ENCODE results near the gene MAD1L1.

The MAD1L1 gene

DNA sequence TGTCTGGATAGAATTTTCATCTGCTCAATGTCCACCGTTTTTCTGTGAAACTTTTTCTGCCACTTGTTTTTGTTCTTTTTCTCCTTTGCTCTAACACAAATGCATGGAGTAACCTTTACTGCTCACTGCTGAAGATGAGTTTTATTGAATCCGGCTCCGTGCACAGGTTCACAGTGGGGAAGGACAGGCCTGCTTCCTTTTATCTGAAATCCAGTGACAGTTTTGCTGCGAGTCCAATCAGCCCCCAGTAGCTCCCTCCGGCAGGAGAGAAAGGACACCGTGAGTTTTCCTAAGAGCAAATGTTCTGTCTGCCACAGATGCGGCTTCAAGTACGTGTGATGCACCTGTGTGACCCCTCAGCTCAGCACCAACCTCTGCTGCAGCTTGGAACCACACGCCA lies 246.8 kb downstream of the MAD1L1 start:
- no peaks in the 10 kb centered on the region for H3K36me3 ChIP-seq (ENCODE audit: insufficient read depth)
- TF ChIP-seq, protein P1, sequence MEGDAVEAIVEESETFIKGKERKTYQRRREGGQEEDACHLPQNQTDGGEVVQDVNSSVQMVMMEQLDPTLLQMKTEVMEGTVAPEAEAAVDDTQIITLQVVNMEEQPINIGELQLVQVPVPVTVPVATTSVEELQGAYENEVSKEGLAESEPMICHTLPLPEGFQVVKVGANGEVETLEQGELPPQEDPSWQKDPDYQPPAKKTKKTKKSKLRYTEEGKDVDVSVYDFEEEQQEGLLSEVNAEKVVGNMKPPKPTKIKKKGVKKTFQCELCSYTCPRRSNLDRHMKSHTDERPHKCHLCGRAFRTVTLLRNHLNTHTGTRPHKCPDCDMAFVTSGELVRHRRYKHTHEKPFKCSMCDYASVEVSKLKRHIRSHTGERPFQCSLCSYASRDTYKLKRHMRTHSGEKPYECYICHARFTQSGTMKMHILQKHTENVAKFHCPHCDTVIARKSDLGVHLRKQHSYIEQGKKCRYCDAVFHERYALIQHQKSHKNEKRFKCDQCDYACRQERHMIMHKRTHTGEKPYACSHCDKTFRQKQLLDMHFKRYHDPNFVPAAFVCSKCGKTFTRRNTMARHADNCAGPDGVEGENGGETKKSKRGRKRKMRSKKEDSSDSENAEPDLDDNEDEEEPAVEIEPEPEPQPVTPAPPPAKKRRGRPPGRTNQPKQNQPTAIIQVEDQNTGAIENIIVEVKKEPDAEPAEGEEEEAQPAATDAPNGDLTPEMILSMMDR (conservative IDR thresholded peaks at IDR 0.05; ENCODE audit: low read depth, low read length), result no peak
- H2AFZ ChIP-seq (ENCODE audit: low read depth), result no peak overlapping the region
- no peak overlapping the region for H3K4me3 ChIP-seq (IDR thresholded peaks at IDR 0.05; ENCODE audit: insufficient read depth, low read depth, low read length)
- H3K27me3 ChIP-seq (ENCODE audit: insufficient read depth, low read depth), result no peaks in the 10 kb centered on the region
- no peak overlapping the region for H3K27ac ChIP-seq
- H3K4me1 ChIP-seq (ENCODE audit: low read depth, poor library complexity, severe bottlenecking), result no peaks in the 10 kb centered on the region
- no peak overlapping the region for H3K4me2 ChIP-seq
- H4K20me1 ChIP-seq (ENCODE audit: insufficient read depth), result no peaks in the 10 kb centered on the region
- no peak overlapping the region for H3K9ac ChIP-seq
- H3K79me2 ChIP-seq (ENCODE audit: insufficient read depth, low read depth), result no peaks in the 10 kb centered on the region

DNA sequence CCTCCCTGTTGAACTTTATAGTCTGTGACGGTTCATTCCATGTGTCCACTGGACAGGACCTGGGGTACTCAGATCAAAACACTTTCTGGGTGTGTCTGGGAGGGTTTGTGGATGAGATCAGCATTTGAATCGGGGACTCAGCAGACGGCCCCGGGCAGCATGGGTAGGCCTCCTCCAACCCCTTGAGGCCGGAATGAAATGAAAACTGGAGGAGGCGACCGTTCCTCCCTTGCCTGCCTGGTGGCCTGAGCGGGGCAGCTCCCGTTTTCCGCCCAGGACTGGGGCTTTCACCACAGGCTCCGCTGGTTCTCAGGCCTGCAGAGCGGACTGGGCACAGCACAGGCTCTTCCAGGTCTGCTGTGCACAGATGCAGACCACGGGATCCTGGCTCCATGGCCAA lies 247.7 kb downstream of the MAD1L1 start:
- TF ChIP-seq, protein P1 (conservative IDR thresholded peaks at IDR 0.05; ENCODE audit: low read depth, low read length), result no peak
- no peaks in the 10 kb centered on the region for H3K36me3 ChIP-seq (ENCODE audit: insufficient read depth)
- H2AFZ ChIP-seq (ENCODE audit: low read depth), result no peak overlapping the region
- no peak overlapping the region for H3K9ac ChIP-seq
- no peaks in the 10 kb centered on the region for H3K27me3 ChIP-seq (ENCODE audit: insufficient read depth, low read depth)
- no peaks in the 10 kb centered on the region for H3K79me2 ChIP-seq (ENCODE audit: insufficient read depth, low read depth)
- H3K27ac ChIP-seq, result no peak overlapping the region
- no peaks in the 10 kb centered on the region for H4K20me1 ChIP-seq (ENCODE audit: insufficient read depth)
- no peak overlapping the region for H3K4me2 ChIP-seq
- no peak overlapping the region for H3K4me3 ChIP-seq (IDR thresholded peaks at IDR 0.05; ENCODE audit: insufficient read depth, low read depth, low read length)
- no peaks in the 10 kb centered on the region for H3K4me1 ChIP-seq (ENCODE audit: low read depth, poor library complexity, severe bottlenecking)

DNA sequence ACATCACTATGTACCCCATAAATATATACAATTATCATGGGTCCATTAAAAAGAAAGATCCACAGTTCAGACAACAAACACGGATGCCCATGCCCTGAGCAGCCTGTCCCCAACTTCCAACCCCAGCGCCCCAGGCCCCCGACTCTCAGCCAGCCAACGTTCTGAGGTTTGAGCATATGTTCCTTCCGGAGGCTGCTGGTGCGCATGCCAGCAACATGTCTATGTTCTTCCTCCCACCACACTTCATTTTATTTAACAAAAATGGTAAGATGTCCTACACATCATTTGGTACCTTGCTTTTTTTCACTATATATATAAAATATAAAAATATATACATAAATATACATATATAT lies 250.9 kb downstream of the MAD1L1 start:
- H3K4me2 ChIP-seq, result no peak overlapping the region
- H3K4me1 ChIP-seq (ENCODE audit: low read depth, poor library complexity, severe bottlenecking), result no peaks in the 10 kb centered on the region
- H3K36me3 ChIP-seq (ENCODE audit: insufficient read depth), result no peaks in the 10 kb centered on the region
- no peak overlapping the region for H3K4me3 ChIP-seq (IDR thresholded peaks at IDR 0.05; ENCODE audit: insufficient read depth, low read depth, low read length)
- no peaks in the 10 kb centered on the region for H4K20me1 ChIP-seq (ENCODE audit: insufficient read depth)
- no peak overlapping the region for H3K27ac ChIP-seq
- TF ChIP-seq, protein P1 (conservative IDR thresholded peaks at IDR 0.05; ENCODE audit: low read depth, low read length), result no peak
- no peak overlapping the region for H3K9ac ChIP-seq
- H3K79me2 ChIP-seq (ENCODE audit: insufficient read depth, low read depth), result no peaks in the 10 kb centered on the region
- no peaks in the 10 kb centered on the region for H3K27me3 ChIP-seq (ENCODE audit: insufficient read depth, low read depth)
- H2AFZ ChIP-seq (ENCODE audit: low read depth), result no peak overlapping the region

DNA sequence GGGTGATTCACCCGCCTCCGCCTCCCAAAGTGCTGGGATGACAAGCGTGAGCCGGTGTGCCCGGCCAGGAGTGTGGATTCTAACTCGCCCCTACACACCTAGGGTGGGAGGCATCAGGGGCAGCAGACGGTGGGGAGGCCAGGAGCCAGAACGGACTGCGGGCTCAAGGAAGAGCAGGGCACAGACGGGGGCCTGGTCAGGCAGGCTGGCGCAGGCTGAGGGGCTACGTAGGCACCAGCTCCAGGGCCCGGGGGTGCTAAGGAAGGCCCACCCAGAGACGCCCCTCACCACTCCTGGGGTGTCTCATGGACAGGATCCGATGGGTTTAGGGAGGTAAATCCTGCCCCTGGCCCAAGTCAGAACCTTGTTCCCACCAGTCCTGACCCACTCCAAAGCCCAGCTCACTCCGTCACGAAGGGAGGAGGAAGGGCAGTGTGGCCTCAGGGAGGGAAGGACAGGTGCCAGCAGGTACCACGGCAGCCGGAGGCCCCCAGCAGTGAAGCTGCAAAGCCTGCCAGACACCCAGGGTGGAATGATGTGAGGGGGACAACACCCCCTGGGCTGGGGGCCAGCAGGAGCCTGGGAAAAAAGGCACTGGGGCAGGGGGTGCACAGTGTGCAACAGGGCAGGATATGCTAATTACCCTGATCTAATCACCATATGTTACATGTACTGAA lies 251.4 kb downstream of the MAD1L1 start:
- H4K20me1 ChIP-seq (ENCODE audit: insufficient read depth), result no peaks in the 10 kb centered on the region
- no peak overlapping the region for H2AFZ ChIP-seq (ENCODE audit: low read depth)
- H3K4me2 ChIP-seq, result no peak overlapping the region
- H3K9ac ChIP-seq, result no peak overlapping the region
- no peaks in the 10 kb centered on the region for H3K27me3 ChIP-seq (ENCODE audit: insufficient read depth, low read depth)
- H3K27ac ChIP-seq, result no peak overlapping the region
- TF ChIP-seq, protein P1 (conservative IDR thresholded peaks at IDR 0.05; ENCODE audit: low read depth, low read length), result no peak
- no peaks in the 10 kb centered on the region for H3K36me3 ChIP-seq (ENCODE audit: insufficient read depth)
- no peak overlapping the region for H3K4me3 ChIP-seq (IDR thresholded peaks at IDR 0.05; ENCODE audit: insufficient read depth, low read depth, low read length)
- H3K79me2 ChIP-seq (ENCODE audit: insufficient read depth, low read depth), result no peaks in the 10 kb centered on the region
- H3K4me1 ChIP-seq (ENCODE audit: low read depth, poor library complexity, severe bottlenecking), result no peaks in the 10 kb centered on the region
